BLaER1 treated with 17β-estradiol and CSF1 and Interleukin-3, amounts not matched to agents 10 nM and 100 nM (cell line): ENCODE measurements around the gene AMELX.
A peak's percentile ranks its signal among the peaks of the same experiment; 100 is the strongest.

Experiments used
- H3K27ac ChIP-seq, 11 experiments: shearing (Covaris generic); formaldehyde crosslinking; 2 replicates each; pipeline ENCODE4 v1.8.1; 2022
- H3K27me3 ChIP-seq, 11 experiments: shearing (Covaris generic); formaldehyde crosslinking; 2 replicates each; pipeline ENCODE4 v1.8.1; 2022
- H3K36me3 ChIP-seq, 11 experiments: shearing (Covaris generic); formaldehyde crosslinking; 2 replicates each; pipeline ENCODE4 v1.8.1; 2022
- H3K4me1 ChIP-seq, 10 experiments: shearing (Covaris generic); formaldehyde crosslinking; 2 replicates each; pipeline ENCODE4 v1.8.1; 2022
- H3K4me2 ChIP-seq, 11 experiments: shearing (Covaris generic); formaldehyde crosslinking; 2 replicates each; pipeline ENCODE4 v1.8.1; 2022
- H3K4me3 ChIP-seq, 10 experiments: shearing (Covaris generic); formaldehyde crosslinking; 2 replicates each; pipeline ENCODE4 v1.8.1; 2022
- H3K9ac ChIP-seq, 11 experiments: shearing (Covaris generic); formaldehyde crosslinking; 2 replicates each; pipeline ENCODE4 v1.8.1; 2022
- H3K9me3 ChIP-seq, 11 experiments: shearing (Covaris generic); formaldehyde crosslinking; replicated peaks in 1 of 11; 2 replicates each; pipeline ENCODE4 v1.8.1; 2022
- H4K20me1 ChIP-seq, 11 experiments: shearing (Covaris generic); formaldehyde crosslinking; 2 replicates each; pipeline ENCODE4 v1.8.1; 2022
- Cebpa-rat ChIP-seq, 11 experiments: shearing (Covaris generic); IDR thresholded peaks; 2 replicates each; pipeline ENCODE4 v1.8.1; 2022

Gene AMELX

GRCh38 chrX:11266573-11267003, 26.6 kb upstream of the AMELX start:
- Histone ChIP-seq H3K4me1 (peaks cover 0 to 28% (median 0%) of the 10 kb centered on the region in 10 experiments; a peak in 4 of 20 replicates), H3K9ac (no peak overlapping the region), H3K4me3 (no peak overlapping the region), H3K4me2 (no peak overlapping the region), H3K27me3 (peaks cover 85 to 100% (median 99%) of the 10 kb centered on the region in 11 experiments), H3K36me3 (no peaks in the 10 kb centered on the region), H3K9me3 (no peaks in the 10 kb centered on the region), H3K27ac (no peak overlapping the region), H4K20me1 (peaks cover 0 to 12% (median 0%) of the 10 kb centered on the region in 11 experiments; a peak in 4 of 22 replicates)
- TF ChIP-seq Cebpa-rat (IDR thresholded peaks at IDR 0.05) = no peak

- Histone ChIP-seq H4K20me1 (peaks cover 0 to 12% (median 0%) of the 10 kb centered on the region in 11 experiments; a peak in 5 of 22 replicates), H3K9me3 (no peaks in the 10 kb centered on the region), H3K36me3 (no peaks in the 10 kb centered on the region), H3K27me3 (peaks cover 87 to 100% (median 99%) of the 10 kb centered on the region in 11 experiments), H3K4me1 (peaks cover 0 to 28% (median 0%) of the 10 kb centered on the region in 10 experiments; a peak in 4 of 20 replicates), H3K4me2 (no peak overlapping the region), H3K9ac (no peak overlapping the region), H3K27ac (no peak overlapping the region), H3K4me3 (no peak overlapping the region)
- no peak for TF ChIP-seq Cebpa-rat (IDR thresholded peaks at IDR 0.05)
Measured at GRCh38 chrX:11267425-11267824, 25.8 kb upstream of the AMELX start.

GRCh38 chrX:11269006-11269405, 24.2 kb upstream of the AMELX start:
- Histone ChIP-seq H3K36me3 (no peaks in the 10 kb centered on the region), H3K4me2 (no peak overlapping the region), H3K4me1 (peaks cover 0 to 14% (median 0%) of the 10 kb centered on the region in 10 experiments; a peak in 3 of 20 replicates), H4K20me1 (peaks cover 0 to 5% (median 0%) of the 10 kb centered on the region in 11 experiments; a peak in 4 of 22 replicates), H3K4me3 (no peak overlapping the region), H3K9me3 (no peaks in the 10 kb centered on the region), H3K27ac (peak overlapping the region in 2 of 11 experiments; percentile 28 to 31; a peak in 2 of 22 replicates), H3K9ac (no peak overlapping the region), H3K27me3 (peaks cover 87 to 100% (median 99%) of the 10 kb centered on the region in 11 experiments)
- TF ChIP-seq Cebpa-rat (IDR thresholded peaks at IDR 0.05) = no peak

GRCh38 chrX:11269996-11270395, 23.2 kb upstream of the AMELX start:
- H3K4me2 ChIP-seq = peak overlapping the region in 2 of 11 experiments; percentile 9 to 15; a peak in 1 of 22 replicates
- H3K9me3 ChIP-seq = no peaks in the 10 kb centered on the region
- peaks cover 0 to 6% (median 0%) of the 10 kb centered on the region in 10 experiments; a peak in 3 of 20 replicates for H3K4me1 ChIP-seq
- TF ChIP-seq Cebpa-rat (IDR thresholded peaks at IDR 0.05) = no peak
- no peak overlapping the region for H3K4me3 ChIP-seq
- H3K36me3 ChIP-seq = no peaks in the 10 kb centered on the region
- H4K20me1 ChIP-seq = peaks cover 0 to 4% (median 0%) of the 10 kb centered on the region in 11 experiments; a peak in 2 of 22 replicates
- no peak overlapping the region for H3K9ac ChIP-seq
- H3K27ac ChIP-seq = no peak overlapping the region
- peaks cover 83 to 100% (median 99%) of the 10 kb centered on the region in 11 experiments for H3K27me3 ChIP-seq

GRCh38 chrX:11272290-11272689, 20.9 kb upstream of the AMELX start:
- no peak for TF ChIP-seq Cebpa-rat (IDR thresholded peaks at IDR 0.05)
- Histone ChIP-seq H3K4me1 (0 out of 20 replicates have a peak, but pooled peaks cover 0 to 4% (median 0%) of the 10 kb centered on the region in 10 experiments), H3K4me2 (no peak overlapping the region)

GRCh38 chrX:11272863-11273262, 20.4 kb upstream of the AMELX start:
- no peak for TF ChIP-seq Cebpa-rat (IDR thresholded peaks at IDR 0.05)
- Histone ChIP-seq H3K4me3 (no peak overlapping the region), H3K36me3 (no peaks in the 10 kb centered on the region), H3K4me2 (no peak overlapping the region), H3K27ac (no peak overlapping the region), H4K20me1 (peaks cover 0 to 4% (median 0%) of the 10 kb centered on the region in 11 experiments; a peak in 2 of 22 replicates), H3K27me3 (peaks cover 89 to 100% (median 99%) of the 10 kb centered on the region in 11 experiments), H3K9ac (no peak overlapping the region), H3K4me1 (0 out of 20 replicates have a peak, but pooled peaks cover 0 to 4% (median 0%) of the 10 kb centered on the region in 10 experiments), H3K9me3 (peaks cover 0 to 10% (median 0%) of the 10 kb centered on the region in 11 experiments; a peak in 3 of 22 replicates)

More at GRCh38 chrX:11272290-11272689, 20.9 kb upstream of the AMELX start:
- Histone ChIP-seq H3K27me3 (peaks cover 84 to 100% (median 99%) of the 10 kb centered on the region in 11 experiments), H3K4me3 (no peak overlapping the region), H3K9ac (no peak overlapping the region), H3K27ac (no peak overlapping the region), H4K20me1 (peaks cover 0 to 4% (median 0%) of the 10 kb centered on the region in 11 experiments; a peak in 2 of 22 replicates), H3K36me3 (no peaks in the 10 kb centered on the region), H3K9me3 (peaks cover 0 to 5% (median 0%) of the 10 kb centered on the region in 11 experiments; a peak in 3 of 22 replicates)

GRCh38 chrX:11273544-11273943, 19.7 kb upstream of the AMELX start:
- H3K4me2 ChIP-seq = no peak overlapping the region
- no peak overlapping the region for H3K27ac ChIP-seq
- 0 out of 20 replicates have a peak, but pooled peaks cover 0 to 4% (median 0%) of the 10 kb centered on the region in 10 experiments for H3K4me1 ChIP-seq
- H3K9ac ChIP-seq = no peak overlapping the region
- peaks cover 0 to 4% (median 0%) of the 10 kb centered on the region in 11 experiments; a peak in 2 of 22 replicates for H4K20me1 ChIP-seq
- no peaks in the 10 kb centered on the region for H3K36me3 ChIP-seq
- H3K9me3 ChIP-seq = peaks cover 0 to 17% (median 0%) of the 10 kb centered on the region in 11 experiments; a peak in 3 of 22 replicates
- H3K4me3 ChIP-seq = no peak overlapping the region
- peaks cover 89 to 100% (median 99%) of the 10 kb centered on the region in 11 experiments for H3K27me3 ChIP-seq
- TF ChIP-seq Cebpa-rat (IDR thresholded peaks at IDR 0.05) = no peak

- no peak overlapping the region for H3K4me2 ChIP-seq
- H3K27ac ChIP-seq = no peak overlapping the region
- peaks cover 0 to 6% (median 0%) of the 10 kb centered on the region in 11 experiments; a peak in 1 of 22 replicates for H4K20me1 ChIP-seq
- peaks cover 0 to 15% (median 0%) of the 10 kb centered on the region in 11 experiments; a peak in 3 of 22 replicates for H3K9me3 ChIP-seq
- peaks cover 0 to 6% (median 0%) of the 10 kb centered on the region in 10 experiments; a peak in 1 of 20 replicates for H3K4me1 ChIP-seq
- no peaks in the 10 kb centered on the region for H3K36me3 ChIP-seq
- TF ChIP-seq Cebpa-rat (IDR thresholded peaks at IDR 0.05) = no peak
- no peak overlapping the region for H3K4me3 ChIP-seq
- H3K9ac ChIP-seq = no peak overlapping the region
- peaks cover 97 to 100% (median 100%) of the 10 kb centered on the region in 11 experiments for H3K27me3 ChIP-seq
Measured at GRCh38 chrX:11282043-11282442, 11.2 kb upstream of the AMELX start.

- TF ChIP-seq Cebpa-rat (IDR thresholded peaks at IDR 0.05) = no peak
- no peaks in the 10 kb centered on the region for H3K36me3 ChIP-seq
- H3K9ac ChIP-seq = no peak overlapping the region
- no peaks in the 10 kb centered on the region; a peak in 1 of 22 replicates for H4K20me1 ChIP-seq
- H3K4me2 ChIP-seq = no peak overlapping the region
- H3K27ac ChIP-seq = no peak overlapping the region
- H3K9me3 ChIP-seq = no peaks in the 10 kb centered on the region
- no peak overlapping the region for H3K4me3 ChIP-seq
- peaks cover 0 to 6% (median 0%) of the 10 kb centered on the region in 10 experiments; a peak in 1 of 20 replicates for H3K4me1 ChIP-seq
- H3K27me3 ChIP-seq = peaks cover 98 to 100% (median 100%) of the 10 kb centered on the region in 11 experiments
Measured at GRCh38 chrX:11285651-11286050, 7.6 kb upstream of the AMELX start.
